ENCODE results near the gene RBMY1J. TPM values are rescaled to one million over a fixed set of nuclear protein-coding genes. Genes with fewer than 3 reads are reported as not detected.

The RBMY1J gene
- total RNA-seq: not detected

DNA sequence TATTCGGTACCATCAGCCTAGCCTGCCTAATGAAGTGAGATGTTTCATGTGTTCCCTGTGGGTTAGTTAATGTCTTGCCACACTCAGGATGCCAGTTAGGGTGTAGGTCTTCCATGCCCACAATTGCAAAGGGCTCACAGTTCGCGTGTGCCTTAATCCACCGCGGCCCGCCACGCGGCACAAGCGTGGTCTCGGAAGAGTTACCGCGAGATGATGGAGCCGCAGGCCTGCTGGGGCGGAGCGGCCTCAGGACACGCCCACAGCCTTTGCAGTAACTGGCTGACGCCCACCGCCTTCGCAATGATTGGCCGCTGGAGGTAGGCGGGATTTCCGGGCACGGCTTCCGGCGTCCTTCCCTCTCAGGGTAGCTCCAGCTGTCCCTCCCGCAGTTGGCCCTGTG lies at the start of gene RBMY1J:
Gene RBMY1J (plus strand): TSS at position 301 of the 400 bp plus-strand sequence. CDS start 2,038 bp downstream, outside the sequence.

Other genes with a start within 250 kb of the RBMY1J start
- not detected for gene RBMY1F, start 220.5 kb upstream of the RBMY1J start, total RNA-seq